Fibroblast of skin of right biceps (primary cell): Measurements from ENCODE around the gene MPZL1.
"Not testable (repeated sequence)": the region's sequence is repeated elsewhere in the genome, so short reads cannot be mapped to it uniquely, and the experiment has no call there.

Source experiments
- DNase-seq: peaks from one replicate; pipeline ENCODE4 v3.0.0-alpha.2; 2013

The MPZL1 gene

GRCh38 chr1:167819849-167820683 lies 98.3 kb downstream of the MPZL1 start:
- peak; percentile 98 for DNase-seq

- no peak for DNase-seq
Observed at GRCh38 chr1:167820684-167821355, 99.0 kb downstream of the MPZL1 start.

GRCh38 chr1:167821356-167821685 lies 99.5 kb downstream of the MPZL1 start:
- no peak for DNase-seq

- DNase-seq, result peak; percentile 56
Observed at GRCh38 chr1:167821969-167822685, 100.3 kb downstream of the MPZL1 start.

- no peak for DNase-seq
Observed at GRCh38 chr1:167824163-167824794, 102.5 kb downstream of the MPZL1 start.

- DNase-seq, result no peak
Observed at GRCh38 chr1:167825419-167826079, 103.8 kb downstream of the MPZL1 start.

GRCh38 chr1:167826127-167826526 lies 104.3 kb downstream of the MPZL1 start:
- no peak for DNase-seq

GRCh38 chr1:167829868-167830267 lies 108.1 kb downstream of the MPZL1 start:
- DNase-seq, result no peak

GRCh38 chr1:167830668-167831067 lies 108.9 kb downstream of the MPZL1 start:
- not testable (repeated sequence) for DNase-seq

GRCh38 chr1:167832693-167833092 lies 110.9 kb downstream of the MPZL1 start:
- DNase-seq, result no peak

GRCh38 chr1:167833904-167834303 lies 112.1 kb downstream of the MPZL1 start:
- DNase-seq, result no peak

GRCh38 chr1:167836197-167836596 lies 114.4 kb downstream of the MPZL1 start:
- DNase-seq, result no peak

GRCh38 chr1:167837326-167837725 lies 115.5 kb downstream of the MPZL1 start:
- no peak for DNase-seq

GRCh38 chr1:167839009-167839408 lies 117.2 kb downstream of the MPZL1 start:
- no peak for DNase-seq
